ENCODE data around the gene SEC31A.

DNA sequence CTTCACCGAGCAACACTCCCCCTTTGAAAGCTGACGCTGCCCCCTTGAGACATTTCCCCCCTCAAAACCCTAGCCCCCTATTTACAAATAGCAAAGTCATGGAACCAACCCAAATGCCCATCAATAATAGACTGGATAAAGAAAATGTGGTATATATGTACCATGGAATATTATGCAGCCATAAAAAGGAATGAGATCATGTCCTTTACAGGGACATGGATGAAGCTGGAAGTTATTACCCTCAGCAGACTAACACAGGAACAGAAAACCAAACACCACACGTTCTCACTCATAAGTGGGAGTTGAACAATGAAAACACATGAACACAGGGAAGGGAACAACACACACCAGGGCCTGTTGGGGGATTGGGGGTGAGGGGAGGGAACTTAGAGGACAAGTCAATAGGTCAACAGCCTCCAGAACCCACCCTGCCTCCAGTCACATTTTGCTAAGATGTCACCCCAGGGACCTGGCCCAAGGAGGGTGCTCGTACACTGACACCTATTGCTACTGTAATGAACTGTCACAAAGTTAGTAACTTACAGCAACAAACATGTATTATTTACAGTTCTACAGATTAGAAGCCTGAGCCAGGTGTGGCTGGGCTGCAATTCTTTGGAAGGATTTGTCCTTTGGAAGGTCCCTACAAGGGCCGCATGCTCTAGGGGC is 113.0 kb downstream of the SEC31A start:
- no peak for TF ChIP-seq POLR2AphosphoS5 (IDR thresholded peaks at IDR 0.05)
- TF ChIP-seq, protein P1, sequence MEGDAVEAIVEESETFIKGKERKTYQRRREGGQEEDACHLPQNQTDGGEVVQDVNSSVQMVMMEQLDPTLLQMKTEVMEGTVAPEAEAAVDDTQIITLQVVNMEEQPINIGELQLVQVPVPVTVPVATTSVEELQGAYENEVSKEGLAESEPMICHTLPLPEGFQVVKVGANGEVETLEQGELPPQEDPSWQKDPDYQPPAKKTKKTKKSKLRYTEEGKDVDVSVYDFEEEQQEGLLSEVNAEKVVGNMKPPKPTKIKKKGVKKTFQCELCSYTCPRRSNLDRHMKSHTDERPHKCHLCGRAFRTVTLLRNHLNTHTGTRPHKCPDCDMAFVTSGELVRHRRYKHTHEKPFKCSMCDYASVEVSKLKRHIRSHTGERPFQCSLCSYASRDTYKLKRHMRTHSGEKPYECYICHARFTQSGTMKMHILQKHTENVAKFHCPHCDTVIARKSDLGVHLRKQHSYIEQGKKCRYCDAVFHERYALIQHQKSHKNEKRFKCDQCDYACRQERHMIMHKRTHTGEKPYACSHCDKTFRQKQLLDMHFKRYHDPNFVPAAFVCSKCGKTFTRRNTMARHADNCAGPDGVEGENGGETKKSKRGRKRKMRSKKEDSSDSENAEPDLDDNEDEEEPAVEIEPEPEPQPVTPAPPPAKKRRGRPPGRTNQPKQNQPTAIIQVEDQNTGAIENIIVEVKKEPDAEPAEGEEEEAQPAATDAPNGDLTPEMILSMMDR (IDR thresholded peaks at IDR 0.05) = no peak

All from sigmoid colon (tissue), 4 donors.